T-helper 2 cell treated with Interferon-gamma antibody and Interleukin-4, amounts not matched to agents 100 ng/mL and 5 ng/mL, for 36 hours (primary cell): ENCODE results near the gene MEX3C. TPM values are rescaled to one million over a fixed set of nuclear protein-coding genes. Genes with fewer than 3 reads are reported as not detected.

Source experiments
- intact Hi-C: fragments of 100-400 bp; cut with micrococcal nuclease; formaldehyde crosslinking; loops from one replicate; pipeline ENCODE4 v1.15.1; 2023
- total RNA-seq: library from RNA; stranded (reverse); gene quantifications from 2 replicates; pipeline ENCODE4 v1.2.3, GENCODE V29; 2022

The MEX3C gene
- total RNA-seq, 1 donor from 2014 or later, result 41.3 TPM

- intact Hi-C loops, result no loop called here
Observed at GRCh38 chr18:51192026-51192425, 5.5 kb downstream of the MEX3C start.

GRCh38 chr18:51191128-51191717 is 6.3 kb downstream of the MEX3C start:
- intact Hi-C loops, result loop anchor here (1.0 kb wide), 1 partner anchor 22 kb away; no protein-coding TSS in a partner anchor

- intact Hi-C loops, result no loop called here
Observed at GRCh38 chr18:51190000-51190399, 7.5 kb downstream of the MEX3C start.

- intact Hi-C loops, result no loop called here
Observed at GRCh38 chr18:51188024-51188701, 9.3 kb downstream of the MEX3C start.

- intact Hi-C loops, result no loop called here
Observed at GRCh38 chr18:51185075-51185474, 12.4 kb downstream of the MEX3C start.

- intact Hi-C loops, result no loop called here
Observed at GRCh38 chr18:51184091-51184457, 13.4 kb downstream of the MEX3C start.

GRCh38 chr18:51183372-51184090 is 13.9 kb downstream of the MEX3C start:
- intact Hi-C loops, result no loop called here

GRCh38 chr18:51182824-51183223 is 14.7 kb downstream of the MEX3C start:
- intact Hi-C loops, result no loop called here

- intact Hi-C loops, result loop anchor here (1.0 kb wide), 1 partner anchor 40 kb away; no protein-coding TSS in a partner anchor
Observed at GRCh38 chr18:51171625-51172259, 25.7 kb downstream of the MEX3C start.

GRCh38 chr18:51171223-51171622 is 26.3 kb downstream of the MEX3C start:
- intact Hi-C loops, result loop anchor here (1.0 kb wide), 1 partner anchor 40 kb away; no protein-coding TSS in a partner anchor

- intact Hi-C loops, result loop anchor here (1.0 kb wide), 1 partner anchor 41 kb away; no protein-coding TSS in a partner anchor
Observed at GRCh38 chr18:51170664-51171063, 26.8 kb downstream of the MEX3C start.

GRCh38 chr18:51169731-51170130 is 27.8 kb downstream of the MEX3C start:
- intact Hi-C loops, result loop anchor here (1.0 to 2.0 kb wide), 3 partner anchors 15 to 27 kb away; partner anchors contain the start of gene MEX3C

GRCh38 chr18:51168960-51169662 is 28.4 kb downstream of the MEX3C start:
- intact Hi-C loops, result loop anchor here (1.0 to 2.0 kb wide), 3 partner anchors 15 to 28 kb away; partner anchors contain the start of gene MEX3C

- intact Hi-C loops, result loop anchor here (2.0 kb wide), 1 partner anchor 29 kb away; the partner anchor contains the start of gene MEX3C
Observed at GRCh38 chr18:51168026-51168742, 29.3 kb downstream of the MEX3C start.

- intact Hi-C loops, result no loop called here
Observed at GRCh38 chr18:51165296-51165695, 32.2 kb downstream of the MEX3C start.

- intact Hi-C loops, result no loop called here
Observed at GRCh38 chr18:51164761-51165281, 32.7 kb downstream of the MEX3C start.

- intact Hi-C loops, result no loop called here
Observed at GRCh38 chr18:51164342-51164741, 33.1 kb downstream of the MEX3C start.

GRCh38 chr18:51163543-51163942 is 33.9 kb downstream of the MEX3C start:
- intact Hi-C loops, result no loop called here

- intact Hi-C loops, result no loop called here
Observed at GRCh38 chr18:51162617-51163016, 34.9 kb downstream of the MEX3C start.

GRCh38 chr18:51160646-51161045 is 36.8 kb downstream of the MEX3C start:
- intact Hi-C loops, result no loop called here
